ENCODE measurements around the gene TNFRSF18.
"Not testable (repeated sequence)": the region's sequence is repeated elsewhere in the genome, so short reads cannot be mapped to it uniquely, and the experiment has no call there.

DNA sequence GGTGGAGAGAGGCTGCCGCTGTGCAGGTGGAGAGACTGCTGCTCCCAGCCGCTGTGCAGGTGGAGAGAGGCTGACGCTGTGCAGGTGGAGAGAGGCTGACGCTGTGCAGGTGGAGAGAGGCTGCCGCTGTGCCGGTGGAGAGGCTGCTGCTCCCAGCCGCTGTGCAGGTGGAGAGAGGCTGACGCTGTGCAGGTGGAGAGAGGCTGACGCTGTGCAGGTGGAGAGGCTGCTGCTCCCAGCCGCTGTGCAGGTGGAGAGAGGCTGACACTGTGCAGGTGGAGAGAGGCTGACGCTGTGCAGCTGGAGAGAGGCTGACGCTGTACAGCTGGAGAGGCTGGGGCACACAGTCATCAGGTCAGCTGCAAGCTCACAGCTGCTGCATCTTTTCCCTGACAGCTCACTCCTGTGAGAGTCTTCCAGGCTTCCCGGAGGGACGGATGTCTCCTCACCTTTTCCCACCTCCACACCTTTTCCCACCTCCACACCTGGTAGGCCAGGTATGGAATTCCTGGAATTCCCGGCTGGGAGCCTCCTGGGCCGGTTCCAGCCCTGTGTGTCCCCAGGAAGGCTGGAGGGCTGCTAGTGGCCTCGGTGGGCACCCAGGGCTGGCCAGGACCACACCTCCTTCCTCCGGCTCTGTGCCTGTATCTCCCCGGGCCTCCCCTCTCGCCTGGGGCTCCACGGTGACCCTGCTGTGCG, 30.2 kb downstream of the TNFRSF18 start:
- TF ChIP-seq, protein P1, sequence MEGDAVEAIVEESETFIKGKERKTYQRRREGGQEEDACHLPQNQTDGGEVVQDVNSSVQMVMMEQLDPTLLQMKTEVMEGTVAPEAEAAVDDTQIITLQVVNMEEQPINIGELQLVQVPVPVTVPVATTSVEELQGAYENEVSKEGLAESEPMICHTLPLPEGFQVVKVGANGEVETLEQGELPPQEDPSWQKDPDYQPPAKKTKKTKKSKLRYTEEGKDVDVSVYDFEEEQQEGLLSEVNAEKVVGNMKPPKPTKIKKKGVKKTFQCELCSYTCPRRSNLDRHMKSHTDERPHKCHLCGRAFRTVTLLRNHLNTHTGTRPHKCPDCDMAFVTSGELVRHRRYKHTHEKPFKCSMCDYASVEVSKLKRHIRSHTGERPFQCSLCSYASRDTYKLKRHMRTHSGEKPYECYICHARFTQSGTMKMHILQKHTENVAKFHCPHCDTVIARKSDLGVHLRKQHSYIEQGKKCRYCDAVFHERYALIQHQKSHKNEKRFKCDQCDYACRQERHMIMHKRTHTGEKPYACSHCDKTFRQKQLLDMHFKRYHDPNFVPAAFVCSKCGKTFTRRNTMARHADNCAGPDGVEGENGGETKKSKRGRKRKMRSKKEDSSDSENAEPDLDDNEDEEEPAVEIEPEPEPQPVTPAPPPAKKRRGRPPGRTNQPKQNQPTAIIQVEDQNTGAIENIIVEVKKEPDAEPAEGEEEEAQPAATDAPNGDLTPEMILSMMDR (IDR thresholded peaks at IDR 0.05; ENCODE audit: low read depth, low read length, missing input control), result not testable (repeated sequence)
- TF ChIP-seq RAD21 (IDR thresholded peaks at IDR 0.05), result not testable (repeated sequence)
